K562 (cell line): ENCODE results near the gene CD70. TPM values are rescaled to one million over a fixed set of nuclear protein-coding genes. Genes with fewer than 3 reads are reported as not detected.

ENCODE experiments used
- CREBBP ChIP-seq: IDR thresholded peaks from one replicate; pipeline ENCODE4 v1.6.1; 2012; ENCODE audit warnings: low read depth, mild to moderate bottlenecking, control low read depth, inconsistent platforms, low read length
- CTCF ChIP-seq, 3 experiments: IDR thresholded peaks in 2 of 3; conservative IDR thresholded peaks in 1 of 3; 2 replicates each; pipeline ENCODE4 v1.5.1; 2011 to 2012; ENCODE audit warnings: low read length in 3 of 3, mild to moderate bottlenecking in 3 of 3, control low read depth in 2 of 3, improper control_type of control experiment in 1 of 3, inconsistent platforms in 1 of 3, low read depth in 1 of 3, mixed read lengths in 1 of 3, moderate library complexity in 1 of 3; ENCODE audit not compliant: insufficient read depth in 2 of 3
- EP300 ChIP-seq: IDR thresholded peaks from 2 replicates; pipeline ENCODE4 v1.6.1; 2012; ENCODE audit warnings: low read length, improper control_type of control experiment
- HMBOX1 ChIP-seq: sonication (generic); IDR thresholded peaks from 2 replicates; pipeline ENCODE4 v1.6.1; 2016
- IRF9 ChIP-seq: fragments of 450-650 bp; IDR thresholded peaks from 2 replicates; pipeline ENCODE4 v1.6.1; 2016; ENCODE audit warnings: missing biosample characterization, missing genetic modification characterization
- MAFK ChIP-seq: IDR thresholded peaks from 2 replicates; pipeline ENCODE4 v1.6.1; 2011; ENCODE audit warnings: low read length, improper control_type of control experiment
- MEIS2 ChIP-seq: fragments of 450-650 bp; IDR thresholded peaks from 2 replicates; pipeline ENCODE4 v1.6.1; 2014; ENCODE audit warnings: mild to moderate bottlenecking; ENCODE audit not compliant: partially characterized antibody
- MGA ChIP-seq: fragments of 450-650 bp; IDR thresholded peaks from 2 replicates; pipeline ENCODE4 v1.6.1; 2016; ENCODE audit warnings: mild to moderate bottlenecking, moderate library complexity
- MNT ChIP-seq, 2 experiments: fragments of 450-650 bp; conservative IDR thresholded peaks; 2 replicates each; pipeline ENCODE4 v1.6.1; 2017; ENCODE audit warnings: mild to moderate bottlenecking in 2 of 2, moderate library complexity in 2 of 2
- NR2F6 ChIP-seq: fragments of 450-650 bp; formaldehyde crosslinking; IDR thresholded peaks from 2 replicates; pipeline ENCODE4 v1.4.0; 2020; ENCODE audit warnings: mild to moderate bottlenecking
- SMARCE1 ChIP-seq: fragments of 450-650 bp; IDR thresholded peaks from 2 replicates; pipeline ENCODE4 v1.7.1; 2016; ENCODE audit warnings: mild to moderate bottlenecking
- polyA plus RNA-seq, 8 experiments: library from polyadenylated mRNA; depleted of rRNA in 4 of 8; stranded (reverse) in 5 of 8; unstranded in 3 of 8; fragments of >200 nt; fragmentation: Nextera tagmentation in 2 of 8; fragmentation: Illumina TruSeq in 1 of 8; extraction: Ambion mirVana in 2 of 8; extraction: Trizol in 1 of 8; gene quantifications; 2 replicates each; pipeline versions ENCODE4 v1.2.1 to v1.2.3, GENCODE V29; 2011 to 2014; ENCODE audit warnings: inconsistent platforms in 1 of 8, missing spikeins in 1 of 8
- total RNA-seq, 7 experiments: library from RNA; depleted of rRNA in 6 of 7; stranded (reverse); fragments of >200 nt in 6 of 7; fragmentation: Illumina TruSeq in 2 of 7; extraction: Trizol in 2 of 7; gene quantifications; 2 replicates each; pipeline versions ENCODE4 v1.2.1 to v1.2.3, GENCODE V29; 2011 to 2021; ENCODE audit warnings: low replicate concordance in 1 of 7

The CD70 gene
- total and polyA plus RNA-seq, 9 of the 15 experiments (the other 6 are each of a cell fraction or from before 2014, with no cell fraction given) = 0.06 to 0.58 (median 0.33) TPM; not detected in 4

GRCh38 chr19:6639439-6639838, 48.5 kb upstream of the CD70 start (continued):
- TF ChIP-seq MNT (conservative IDR thresholded peaks at IDR 0.05) = 0 out of 4 replicates have a peak, but pooled peaks of 1 of the 2 experiments have one; percentile 19
- TF ChIP-seq IRF9 = no peak
- peak; percentile 31; the same call in 1 of the 2 replicates for TF ChIP-seq SMARCE1
- no peak for TF ChIP-seq CTCF (IDR thresholded peaks at IDR 0.05 in 2 of 3, conservative IDR thresholded peaks at IDR 0.05 in 1 of 3; ENCODE audit: insufficient read depth in 2 of 3, low read depth in 1 of 3, low read length in 3 of 3)
- 0 out of 2 replicates have a peak, but pooled peaks have one; percentile 23 for TF ChIP-seq HMBOX1
- no peak for TF ChIP-seq NR2F6 (CRISPR knock-in tag)
- TF ChIP-seq EP300 = peak; percentile 10; the same call in 1 of the 2 replicates
- no peak for TF ChIP-seq CREBBP
- TF ChIP-seq MEIS2 = peak; percentile 83
- TF ChIP-seq MAFK = peak; percentile 54; the same call in 1 of the 2 replicates
- TF ChIP-seq MGA = no peak
